ENCODE results near the gene ADPRS. TPM values are rescaled to one million over a fixed set of nuclear protein-coding genes. Genes with fewer than 3 reads are reported as not detected.

Gene ADPRS
- total RNA-seq, 1 experiment from 2014 or later: 30.0 TPM

- H3K36me3 ChIP-seq (ENCODE audit: low read depth): no peaks in the 10 kb centered on the region
- no peaks in the 10 kb centered on the region for H3K27me3 ChIP-seq (ENCODE audit: insufficient read depth, low read depth)
- no TSS peak for BruUV-seq (replicated peaks)
- ChIA-PET CTCF (interaction anchor here (0.5 to 0.6 kb wide), 2 partner anchors 137 to 205 kb away, joined by 7 to 12 read pairs; no protein-coding TSS in a partner anchor), POLR2A (ENCODE audit: unreplicated experiment) (interaction anchor here (0.6 kb wide), 1 partner anchor 29 kb away, joined by 3 read pairs; no protein-coding TSS in a partner anchor)
- no peaks in the 10 kb centered on the region for H3K4me1 ChIP-seq (replicated peaks; ENCODE audit: insufficient read depth)
- no peaks in the 10 kb centered on the region for H3K9me2 ChIP-seq (ENCODE audit: insufficient read depth)
- intact Hi-C loops (cut with micrococcal nuclease; ENCODE audit: unreplicated experiment): no loop called here
- H2AFZ ChIP-seq: no peak overlapping the region
- 0 out of 2 replicates have a peak, but pooled peaks cover 5% of the 10 kb centered on the region for H3F3A ChIP-seq (ENCODE audit: insufficient read depth, low read depth)
- no peak overlapping the region for H3K27ac ChIP-seq
- H4K20me1 ChIP-seq (ENCODE audit: insufficient read depth): no peaks in the 10 kb centered on the region; the same call in 1 of the 2 replicates
- H3K9me3 ChIP-seq (ENCODE audit: insufficient read depth, low read depth): no peaks in the 10 kb centered on the region
- DNase-seq: no peak
- no peak overlapping the region for H3K4me2 ChIP-seq
- H3K4me3 ChIP-seq: no peak overlapping the region
- TF ChIP-seq EZH2 (IDR thresholded peaks at IDR 0.05; ENCODE audit: low read depth): no peak
- TF ChIP-seq, protein P1, sequence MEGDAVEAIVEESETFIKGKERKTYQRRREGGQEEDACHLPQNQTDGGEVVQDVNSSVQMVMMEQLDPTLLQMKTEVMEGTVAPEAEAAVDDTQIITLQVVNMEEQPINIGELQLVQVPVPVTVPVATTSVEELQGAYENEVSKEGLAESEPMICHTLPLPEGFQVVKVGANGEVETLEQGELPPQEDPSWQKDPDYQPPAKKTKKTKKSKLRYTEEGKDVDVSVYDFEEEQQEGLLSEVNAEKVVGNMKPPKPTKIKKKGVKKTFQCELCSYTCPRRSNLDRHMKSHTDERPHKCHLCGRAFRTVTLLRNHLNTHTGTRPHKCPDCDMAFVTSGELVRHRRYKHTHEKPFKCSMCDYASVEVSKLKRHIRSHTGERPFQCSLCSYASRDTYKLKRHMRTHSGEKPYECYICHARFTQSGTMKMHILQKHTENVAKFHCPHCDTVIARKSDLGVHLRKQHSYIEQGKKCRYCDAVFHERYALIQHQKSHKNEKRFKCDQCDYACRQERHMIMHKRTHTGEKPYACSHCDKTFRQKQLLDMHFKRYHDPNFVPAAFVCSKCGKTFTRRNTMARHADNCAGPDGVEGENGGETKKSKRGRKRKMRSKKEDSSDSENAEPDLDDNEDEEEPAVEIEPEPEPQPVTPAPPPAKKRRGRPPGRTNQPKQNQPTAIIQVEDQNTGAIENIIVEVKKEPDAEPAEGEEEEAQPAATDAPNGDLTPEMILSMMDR (conservative IDR thresholded peaks at IDR 0.05): no peak
- H3K79me2 ChIP-seq (ENCODE audit: low read depth): no peaks in the 10 kb centered on the region
These were observed 28.2 kb downstream of the ADPRS start for GRCh38 chr1:36116901-36117300.

- Histone ChIP-seq H2AFZ (no peak overlapping the region), H3K79me2 (ENCODE audit: low read depth) (no peaks in the 10 kb centered on the region), H3K9me3 (ENCODE audit: insufficient read depth, low read depth) (no peaks in the 10 kb centered on the region), H3K27me3 (ENCODE audit: insufficient read depth, low read depth) (peaks cover 5% of the 10 kb centered on the region; the same call in 1 of the 2 replicates), H3K4me2 (no peak overlapping the region), H3K4me1 (replicated peaks; ENCODE audit: insufficient read depth) (no peaks in the 10 kb centered on the region), H3K36me3 (ENCODE audit: low read depth) (no peaks in the 10 kb centered on the region), H4K20me1 (ENCODE audit: insufficient read depth) (no peaks in the 10 kb centered on the region; the same call in 1 of the 2 replicates), H3K4me3 (no peak overlapping the region), H3F3A (ENCODE audit: insufficient read depth, low read depth) (0 out of 2 replicates have a peak, but pooled peaks cover 5% of the 10 kb centered on the region), H3K9me2 (ENCODE audit: insufficient read depth) (no peaks in the 10 kb centered on the region), H3K27ac (no peak overlapping the region)
- no TSS peak for BruUV-seq (replicated peaks)
- ChIA-PET POLR2A (ENCODE audit: unreplicated experiment) (no interaction called here), CTCF (interaction anchor here (0.6 to 1.7 kb wide), 2 partner anchors 16 to 310 kb away, joined by 6 to 7 read pairs; no protein-coding TSS in a partner anchor)
- intact Hi-C loops (cut with micrococcal nuclease; ENCODE audit: unreplicated experiment): no loop called here
- TF ChIP-seq, protein P1 (conservative IDR thresholded peaks at IDR 0.05): no peak
- TF ChIP-seq EZH2 (IDR thresholded peaks at IDR 0.05; ENCODE audit: low read depth): no peak
- no peak for DNase-seq
These were observed 29.9 kb downstream of the ADPRS start for GRCh38 chr1:36118447-36119204.

GRCh38 chr1:36119456-36119855, 30.8 kb downstream of the ADPRS start:
- Histone ChIP-seq H3K4me2 (no peak overlapping the region), H3K4me3 (no peak overlapping the region), H3F3A (ENCODE audit: insufficient read depth, low read depth) (0 out of 2 replicates have a peak, but pooled peaks cover 5% of the 10 kb centered on the region), H4K20me1 (ENCODE audit: insufficient read depth) (no peaks in the 10 kb centered on the region; the same call in 1 of the 2 replicates), H3K79me2 (ENCODE audit: low read depth) (no peaks in the 10 kb centered on the region), H3K36me3 (ENCODE audit: low read depth) (no peaks in the 10 kb centered on the region), H2AFZ (no peak overlapping the region), H3K4me1 (replicated peaks; ENCODE audit: insufficient read depth) (no peaks in the 10 kb centered on the region), H3K27ac (no peak overlapping the region), H3K9me3 (ENCODE audit: insufficient read depth, low read depth) (no peaks in the 10 kb centered on the region), H3K27me3 (ENCODE audit: insufficient read depth, low read depth) (peaks cover 13% of the 10 kb centered on the region; the same call in 1 of the 2 replicates), H3K9me2 (ENCODE audit: insufficient read depth) (no peaks in the 10 kb centered on the region)
- TF ChIP-seq, protein P1 (conservative IDR thresholded peaks at IDR 0.05): no peak
- TF ChIP-seq EZH2 (IDR thresholded peaks at IDR 0.05; ENCODE audit: low read depth): no peak
- intact Hi-C loops (cut with micrococcal nuclease; ENCODE audit: unreplicated experiment): no loop called here
- ChIA-PET CTCF (interaction anchor here (0.6 to 1.7 kb wide), 3 partner anchors 15 to 153 kb away, joined by 3 to 9 read pairs (median 6); no protein-coding TSS in a partner anchor), POLR2A (ENCODE audit: unreplicated experiment) (interaction anchor here (0.7 kb wide), 1 partner anchor 10 kb away, joined by 6 read pairs; no protein-coding TSS in a partner anchor)
- no peak for DNase-seq
- no TSS peak for BruUV-seq (replicated peaks)
